Measurements from ENCODE around the gene OR4S1.

DNA sequence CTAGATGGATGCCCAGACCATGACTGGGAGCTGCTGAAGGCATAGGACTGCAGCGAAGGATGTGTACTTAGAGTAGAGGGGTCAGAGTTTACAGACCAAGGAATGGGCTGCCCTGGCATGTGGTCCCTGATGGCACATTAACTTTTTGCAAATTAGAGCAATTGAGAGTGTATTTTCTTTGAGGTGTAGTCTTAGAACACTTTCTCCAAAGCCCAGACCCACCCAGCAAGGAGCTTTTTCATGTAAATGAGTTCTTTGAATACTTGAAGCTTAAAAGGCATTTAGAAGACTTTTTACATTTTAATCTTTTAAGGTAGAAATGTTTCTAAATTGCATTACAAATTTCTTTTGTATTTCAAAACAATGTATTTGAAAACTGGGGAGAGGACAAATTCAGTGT lies 33.4 kb upstream of the OR4S1 start:
- TF ChIP-seq POLR2AphosphoS5 (IDR thresholded peaks at IDR 0.05), result no peak
- TF ChIP-seq, protein P1, sequence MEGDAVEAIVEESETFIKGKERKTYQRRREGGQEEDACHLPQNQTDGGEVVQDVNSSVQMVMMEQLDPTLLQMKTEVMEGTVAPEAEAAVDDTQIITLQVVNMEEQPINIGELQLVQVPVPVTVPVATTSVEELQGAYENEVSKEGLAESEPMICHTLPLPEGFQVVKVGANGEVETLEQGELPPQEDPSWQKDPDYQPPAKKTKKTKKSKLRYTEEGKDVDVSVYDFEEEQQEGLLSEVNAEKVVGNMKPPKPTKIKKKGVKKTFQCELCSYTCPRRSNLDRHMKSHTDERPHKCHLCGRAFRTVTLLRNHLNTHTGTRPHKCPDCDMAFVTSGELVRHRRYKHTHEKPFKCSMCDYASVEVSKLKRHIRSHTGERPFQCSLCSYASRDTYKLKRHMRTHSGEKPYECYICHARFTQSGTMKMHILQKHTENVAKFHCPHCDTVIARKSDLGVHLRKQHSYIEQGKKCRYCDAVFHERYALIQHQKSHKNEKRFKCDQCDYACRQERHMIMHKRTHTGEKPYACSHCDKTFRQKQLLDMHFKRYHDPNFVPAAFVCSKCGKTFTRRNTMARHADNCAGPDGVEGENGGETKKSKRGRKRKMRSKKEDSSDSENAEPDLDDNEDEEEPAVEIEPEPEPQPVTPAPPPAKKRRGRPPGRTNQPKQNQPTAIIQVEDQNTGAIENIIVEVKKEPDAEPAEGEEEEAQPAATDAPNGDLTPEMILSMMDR (IDR thresholded peaks at IDR 0.05), result no peak

All from esophagus muscularis mucosa (tissue), 3 donors.